Activated CD4-positive, alpha-beta T cell treated with anti-CD3 and anti-CD28 coated beads for 48 hours (primary cell): ENCODE measurements around the gene ATG4B.
"Not testable (repeated sequence)": the region's sequence is repeated elsewhere in the genome, so short reads cannot be mapped to it uniquely, and the experiment has no call there.

Experiments
- DNase-seq: peaks from one replicate; pipeline ENCODE4 v3.0.0-alpha.2; 2020

The ATG4B gene

DNA sequence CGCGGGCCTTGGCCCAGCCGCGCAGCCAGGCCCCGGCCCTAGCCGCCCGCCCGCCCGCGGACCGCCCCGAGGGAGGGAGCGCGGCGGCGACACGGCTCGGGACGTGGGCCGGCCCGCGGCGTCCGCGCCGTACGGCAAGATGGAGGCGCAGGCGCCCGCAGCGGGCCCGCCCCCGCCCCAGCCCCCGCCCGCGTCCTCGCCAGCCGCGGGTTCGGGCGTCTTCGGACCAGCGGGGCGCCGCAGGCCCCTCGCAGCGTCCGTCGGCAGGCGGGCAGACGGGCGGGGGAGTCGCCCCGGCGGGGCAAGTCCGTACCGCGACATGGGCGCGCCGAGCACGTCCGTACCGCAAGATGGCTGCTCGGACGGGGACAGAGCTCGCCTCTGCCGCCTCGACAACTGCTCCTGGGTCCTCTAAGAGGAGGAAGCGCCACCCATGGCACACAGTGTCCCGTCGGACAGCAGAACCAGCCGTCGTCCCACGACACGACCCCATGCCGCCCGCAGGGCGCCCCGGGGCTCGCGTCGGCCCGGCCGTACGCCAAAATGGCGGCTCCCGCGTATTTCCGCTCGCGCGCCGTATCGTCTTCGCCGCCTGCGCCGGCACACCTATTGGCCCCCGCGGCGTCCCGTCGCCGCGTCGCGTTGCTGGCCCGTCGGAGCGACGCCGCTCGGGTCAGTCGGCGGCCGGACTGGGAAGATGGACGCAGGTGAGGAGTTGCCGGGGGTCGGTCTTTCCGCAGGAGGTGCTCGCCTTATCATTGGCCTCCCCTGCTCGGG lies at the start of gene ATG4B, which contains the start of gene THAP4:
Gene ATG4B, plus strand, starts transcription at position 676 of the 777 bp plus-strand sequence. Its CDS starts 22 bp downstream, at position 698.
Gene THAP4, minus strand, starts transcription at position 141 of the 777 bp plus-strand sequence. CDS start 141 bp downstream, outside the sequence.
- DNase-seq, result peak; percentile 82

GRCh38 chr2:241589863-241590262 lies 47.6 kb upstream of the ATG4B start:
- not testable (repeated sequence) for DNase-seq

DNA sequence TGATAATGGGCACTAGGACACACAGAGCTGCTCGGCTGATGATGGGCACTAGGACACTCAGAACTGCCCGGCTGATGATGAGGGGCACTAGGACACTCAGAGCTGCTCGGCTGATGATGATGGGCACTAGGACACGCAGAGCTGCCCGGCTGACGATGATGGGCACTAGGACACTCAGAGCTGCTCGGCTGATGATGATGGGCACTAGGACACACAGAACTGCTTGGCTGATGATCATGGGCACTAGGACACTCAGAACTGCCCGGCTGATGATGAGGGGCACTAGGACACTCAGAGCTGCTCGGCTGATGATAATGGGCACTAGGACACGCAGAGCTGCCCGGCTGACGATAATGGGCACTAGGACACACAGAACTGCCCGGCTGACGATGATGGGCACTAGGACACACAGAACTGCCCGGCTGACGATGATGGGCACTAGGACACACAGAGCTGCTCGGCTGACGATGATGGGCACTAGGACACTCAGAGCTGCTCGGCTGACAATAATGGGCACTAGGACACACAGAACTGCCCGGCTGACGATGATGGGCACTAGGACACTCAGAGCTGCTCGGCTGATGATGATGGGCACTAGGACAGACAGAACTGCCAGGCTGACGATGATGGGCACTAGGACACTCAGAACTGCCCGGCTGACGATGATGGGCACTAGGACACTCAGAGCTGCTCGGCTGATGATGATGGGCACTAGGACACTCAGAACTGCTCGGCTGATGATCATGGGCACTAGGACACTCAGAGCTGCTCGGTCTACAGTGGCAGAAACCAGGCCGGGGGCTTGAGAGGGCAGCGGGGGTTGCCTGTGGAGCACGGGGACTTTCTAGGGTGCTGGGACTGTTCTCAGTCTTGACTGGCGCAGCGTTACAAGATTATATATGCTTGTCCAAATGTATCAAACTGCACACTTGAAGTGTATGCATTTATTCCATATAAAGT lies 46.7 kb upstream of the ATG4B start:
- not testable (repeated sequence) for DNase-seq

GRCh38 chr2:241592126-241592845 lies 45.2 kb upstream of the ATG4B start:
- no peak for DNase-seq

DNA sequence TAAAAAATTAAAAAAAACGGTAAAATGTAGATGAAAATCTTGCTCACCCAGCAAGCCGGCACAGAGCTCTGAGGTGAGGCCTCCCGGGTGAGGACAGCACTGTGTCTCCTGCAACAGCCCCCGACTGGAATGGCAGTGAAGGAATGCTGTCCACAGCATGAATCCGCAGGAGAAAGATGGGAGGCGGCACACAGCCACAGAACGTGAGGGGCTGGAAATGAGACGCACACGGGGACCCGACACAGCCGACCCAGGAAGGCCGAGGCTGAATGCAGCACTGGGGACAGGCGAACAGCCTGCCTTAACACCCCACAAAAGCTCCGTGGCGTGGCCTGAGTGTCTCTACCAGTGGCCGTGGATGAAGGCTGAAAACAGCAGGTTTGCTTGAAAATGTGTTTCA lies 44.2 kb upstream of the ATG4B start:
- DNase-seq, result no peak

- no peak for DNase-seq
Measured at GRCh38 chr2:241595600-241596140, 41.8 kb upstream of the ATG4B start.

- no peak for DNase-seq
Measured at GRCh38 chr2:241597561-241597960, 39.9 kb upstream of the ATG4B start.

- DNase-seq, result no peak
Measured at GRCh38 chr2:241598061-241598460, 39.4 kb upstream of the ATG4B start.

- DNase-seq, result no peak
Measured at GRCh38 chr2:241598487-241598886, 39.0 kb upstream of the ATG4B start.

DNA sequence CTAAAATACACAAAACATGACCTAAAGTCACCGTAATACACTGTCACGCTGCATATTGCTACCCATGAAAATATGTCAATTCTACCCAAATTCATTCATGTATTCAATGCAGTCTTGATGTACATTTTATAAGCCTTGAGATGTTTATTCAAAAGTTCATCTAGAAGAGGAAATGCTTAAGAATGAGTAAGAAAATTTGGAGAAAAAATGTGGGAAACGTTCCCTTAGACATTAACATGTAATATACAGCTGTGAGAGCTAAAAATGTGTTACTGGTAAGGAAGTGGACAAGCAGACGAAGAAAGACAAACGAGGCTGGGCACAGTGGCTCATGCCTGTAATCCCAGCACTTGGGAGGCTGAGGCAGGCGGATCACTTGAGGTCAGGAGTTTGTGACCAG lies 37.9 kb upstream of the ATG4B start:
- DNase-seq, result no peak

- DNase-seq, result no peak
Measured at GRCh38 chr2:241601841-241602240, 35.7 kb upstream of the ATG4B start.

DNA sequence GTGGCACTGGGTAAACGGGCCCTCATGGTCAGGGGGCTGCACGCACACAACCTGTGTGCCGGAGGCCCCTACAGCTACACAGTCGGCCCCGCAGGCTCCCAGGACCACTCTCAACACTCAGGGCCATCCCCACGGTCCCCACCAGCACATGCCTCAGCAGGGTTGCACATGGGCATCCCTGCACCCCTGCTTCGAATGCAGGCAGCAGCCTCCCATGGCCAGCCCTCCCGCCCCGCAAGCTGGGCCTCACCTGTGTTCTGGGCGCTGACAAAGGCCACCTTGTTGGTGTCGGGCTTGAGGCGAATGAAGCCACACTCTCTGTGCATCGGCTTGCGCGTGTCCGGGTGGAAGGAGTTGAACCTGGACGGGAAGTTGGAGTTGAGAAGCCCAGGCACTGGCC lies 34.8 kb upstream of the ATG4B start:
- DNase-seq, result no peak

GRCh38 chr2:241603686-241604085 lies 33.8 kb upstream of the ATG4B start:
- no peak for DNase-seq

DNA sequence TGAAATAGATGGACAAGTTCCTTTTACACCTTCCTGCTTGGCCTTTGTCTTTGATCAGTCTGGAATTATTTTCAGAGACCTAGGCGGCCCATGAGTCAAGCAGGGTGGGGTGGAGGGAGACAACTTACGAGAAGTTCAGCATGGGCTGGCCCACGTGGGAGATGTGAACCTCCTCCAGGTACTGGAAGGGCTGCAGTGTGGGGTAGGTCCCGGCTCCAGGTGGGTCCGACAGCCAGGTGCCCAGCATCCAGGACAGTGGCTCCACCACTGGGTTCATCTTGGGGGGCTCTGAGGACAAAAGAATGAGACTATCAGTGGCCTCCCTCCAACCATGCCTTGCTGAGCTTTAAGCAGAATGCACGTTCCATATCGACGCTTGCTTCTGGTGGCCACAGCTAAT lies 31.3 kb upstream of the ATG4B start:
- DNase-seq, result no peak

GRCh38 chr2:241607162-241607885 lies 30.2 kb upstream of the ATG4B start:
- DNase-seq, result no peak

- DNase-seq, result no peak
Measured at GRCh38 chr2:241608881-241609280, 28.6 kb upstream of the ATG4B start.

DNA sequence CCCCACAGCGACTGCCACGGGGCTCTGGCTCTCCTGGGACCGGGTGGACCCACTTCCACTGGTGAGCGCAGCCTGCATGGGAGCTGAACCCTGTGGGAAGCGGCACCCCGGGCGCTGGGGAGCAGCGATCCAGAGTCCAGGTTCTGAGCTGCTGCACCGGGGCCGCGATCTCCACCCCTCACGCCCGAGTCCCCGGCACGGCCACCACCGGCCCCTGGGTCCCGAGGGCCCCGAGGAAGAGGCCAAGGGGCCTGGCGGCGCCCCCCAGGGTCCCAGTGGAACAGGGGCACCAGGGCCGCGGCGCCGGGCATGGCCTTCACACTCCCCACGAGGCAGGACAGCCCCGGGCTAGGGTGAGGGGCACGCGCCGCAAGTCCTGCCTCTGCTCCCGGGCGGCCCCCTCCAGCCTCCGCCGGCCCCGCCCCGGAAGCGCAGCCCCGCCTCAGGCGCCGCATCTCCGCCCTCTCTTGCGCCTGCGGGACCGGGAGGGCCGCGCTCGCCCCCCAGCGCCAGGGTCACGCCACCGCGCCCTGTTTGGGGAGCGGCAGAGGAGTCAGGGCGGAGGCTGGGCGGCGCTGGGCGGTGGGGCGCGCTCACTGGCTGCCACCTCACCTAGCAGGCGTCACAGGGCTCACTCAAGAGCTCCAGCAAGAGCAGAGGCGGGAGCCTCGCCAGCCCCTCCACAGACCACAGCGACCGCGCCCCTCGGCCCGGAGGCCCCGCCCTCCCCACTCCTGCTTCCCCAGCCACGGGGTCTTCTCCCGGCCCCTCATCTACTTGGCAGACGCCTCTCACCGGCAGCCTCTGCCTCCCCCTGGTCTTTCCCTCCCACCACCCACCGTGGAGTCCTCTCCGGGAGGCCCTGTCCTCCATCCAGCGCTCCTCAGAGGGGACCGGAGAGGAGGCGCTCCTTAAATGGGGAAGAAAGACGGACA lies 27.4 kb upstream of the ATG4B start:
- DNase-seq, result peak; percentile 94

- DNase-seq, result no peak
Measured at GRCh38 chr2:241611062-241611461, 26.4 kb upstream of the ATG4B start.

DNA sequence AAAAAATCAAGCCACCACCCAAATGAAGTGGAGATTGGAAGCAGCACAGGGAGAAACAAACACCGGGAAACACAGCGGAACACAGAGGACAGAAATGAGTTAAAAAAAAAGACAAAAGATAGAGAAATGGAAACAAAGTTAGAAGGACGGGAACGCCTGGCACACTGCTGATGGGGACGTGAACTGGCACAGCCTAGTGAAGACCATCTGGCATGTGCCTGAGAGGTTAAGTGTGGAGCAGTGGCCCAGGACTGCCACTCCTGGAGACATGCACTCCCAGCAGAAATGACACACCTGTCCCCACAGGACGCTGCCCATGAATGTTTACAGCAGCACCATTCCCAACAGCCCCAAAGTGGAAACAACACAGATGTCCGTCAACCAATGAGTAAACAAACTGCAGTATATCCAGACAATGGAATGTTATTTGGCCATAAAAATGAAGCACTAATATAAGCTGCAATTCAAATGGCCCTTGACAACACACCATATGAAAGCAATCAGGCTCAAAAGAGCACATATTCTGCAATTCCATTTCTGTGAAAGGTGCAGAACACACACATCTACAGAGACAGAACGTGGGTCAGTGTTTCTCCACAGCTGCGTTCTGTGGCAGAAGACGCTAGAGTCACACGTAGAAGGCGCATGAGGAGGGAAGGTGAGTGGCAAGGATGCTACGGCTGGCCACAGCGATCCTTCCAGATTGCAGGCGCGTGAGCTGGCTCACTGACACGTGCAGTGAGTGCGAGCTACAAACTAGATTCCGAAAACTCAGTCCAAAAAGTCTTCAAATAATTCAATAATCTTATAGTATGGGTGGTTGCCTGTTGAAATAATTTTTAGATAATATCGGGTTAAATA lies 25.1 kb upstream of the ATG4B start:
- DNase-seq, result no peak
